ENCODE measurements around the gene TCF12.

The TCF12 gene

DNA sequence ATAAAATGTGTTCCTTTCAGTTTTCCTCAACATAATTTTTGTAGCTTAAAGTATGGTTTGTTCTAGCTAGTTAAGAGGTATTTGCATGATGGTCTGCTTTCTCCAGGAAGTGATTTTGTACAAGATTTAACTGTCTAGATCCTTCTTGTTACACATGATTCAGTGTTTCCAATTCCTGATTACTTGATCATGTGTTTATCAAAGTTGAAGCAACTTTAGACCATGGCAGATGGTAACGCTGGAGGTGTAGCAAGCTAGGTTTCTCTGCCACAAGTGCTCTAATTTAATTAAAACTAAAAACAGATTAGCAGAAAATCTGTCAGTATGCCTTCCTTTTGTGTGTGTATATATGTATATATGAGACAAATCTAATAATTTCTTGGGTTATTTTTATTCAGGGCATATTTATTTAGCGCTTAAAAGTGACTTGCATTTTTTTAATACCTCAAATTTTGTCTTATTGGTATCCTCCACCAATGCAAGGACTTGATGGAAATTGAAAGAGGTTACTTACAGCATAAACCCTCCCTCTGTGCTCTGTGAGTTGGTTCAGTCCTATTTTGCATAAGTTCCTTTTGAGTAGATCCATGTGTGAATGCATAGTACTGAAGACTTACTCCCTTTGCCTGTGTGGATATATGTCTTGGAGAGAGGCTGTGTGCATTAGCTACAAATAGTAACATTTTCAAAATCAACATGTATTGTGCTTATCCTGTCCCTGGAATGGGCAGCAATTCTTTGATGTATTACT lies 300.6 kb downstream of the TCF12 start:
- peak; percentile 42 for DNase-seq

DNA sequence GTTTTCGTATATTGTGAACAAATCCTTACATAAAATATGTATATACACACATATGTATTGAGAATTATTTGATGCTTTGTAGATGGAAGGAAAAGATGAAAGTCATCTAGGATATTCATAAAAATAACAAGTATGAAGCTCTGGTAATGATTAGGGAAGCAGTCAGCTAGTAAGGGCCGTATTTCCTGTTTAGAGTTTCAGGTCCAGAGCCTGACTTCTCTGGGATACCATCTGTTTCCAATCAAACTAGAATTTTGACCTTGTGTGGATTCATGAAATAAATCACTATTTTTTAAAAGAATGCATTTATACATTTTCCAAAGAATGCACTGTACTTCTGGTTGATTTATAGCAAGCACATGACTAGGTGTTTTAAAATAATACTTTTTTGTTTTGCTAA lies 301.8 kb downstream of the TCF12 start:
- DNase-seq = no peak

- no peak for DNase-seq
Observed at GRCh38 chr15:57221134-57221533, 302.7 kb downstream of the TCF12 start.

DNA sequence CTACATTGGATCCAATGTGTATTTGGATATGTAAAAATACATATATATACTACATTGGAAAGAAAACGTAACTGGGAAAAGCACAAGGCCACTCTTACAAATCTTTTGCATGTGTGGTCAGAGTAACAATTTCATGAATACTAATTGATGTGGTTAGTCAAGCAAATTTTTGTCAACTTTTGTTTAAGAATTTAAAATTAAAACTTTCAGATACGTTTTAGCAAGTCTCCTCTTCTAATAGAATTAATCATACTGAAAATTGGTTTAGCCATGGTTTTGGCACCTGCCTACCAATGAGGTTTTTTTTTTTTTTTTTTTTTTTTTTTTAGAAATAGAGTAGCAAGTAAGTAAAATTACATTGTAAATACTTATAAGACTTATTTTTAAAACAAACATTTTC lies 304.9 kb downstream of the TCF12 start:
- no peak for DNase-seq

- no peak for DNase-seq
Observed at GRCh38 chr15:57223887-57224286, 305.4 kb downstream of the TCF12 start.

- no peak for DNase-seq
Observed at GRCh38 chr15:57224664-57225063, 306.2 kb downstream of the TCF12 start.

- no peak for DNase-seq
Observed at GRCh38 chr15:57227166-57227565, 308.7 kb downstream of the TCF12 start.

GRCh38 chr15:57227899-57228298 lies 309.5 kb downstream of the TCF12 start:
- no peak for DNase-seq

- DNase-seq = no peak
Observed at GRCh38 chr15:57228395-57228794, 310.0 kb downstream of the TCF12 start.

DNA sequence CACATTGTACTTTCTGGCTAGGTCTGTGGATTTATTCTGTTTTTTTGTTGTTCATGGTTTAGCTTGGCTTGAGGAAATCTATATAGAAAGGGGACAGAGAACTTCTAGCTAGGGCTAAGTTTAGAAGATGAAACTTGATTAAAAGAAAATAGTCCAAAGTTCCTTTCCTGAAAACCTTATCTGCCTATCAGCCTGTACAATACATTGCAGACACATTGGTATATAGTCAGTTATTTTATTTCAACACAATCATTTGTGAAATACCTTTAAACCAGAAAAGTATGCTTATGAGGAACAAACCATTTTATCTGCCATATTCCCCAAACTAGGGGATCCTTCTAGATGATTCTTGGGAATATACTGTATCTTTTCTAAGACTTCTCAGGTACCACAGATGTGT lies 310.6 kb downstream of the TCF12 start:
- no peak for DNase-seq

GRCh38 chr15:57231559-57231958 lies 313.1 kb downstream of the TCF12 start:
- no peak for DNase-seq

GRCh38 chr15:57234156-57234555 lies 315.7 kb downstream of the TCF12 start:
- no peak for DNase-seq

- DNase-seq = no peak
Observed at GRCh38 chr15:57235186-57235585, 316.7 kb downstream of the TCF12 start.

DNA sequence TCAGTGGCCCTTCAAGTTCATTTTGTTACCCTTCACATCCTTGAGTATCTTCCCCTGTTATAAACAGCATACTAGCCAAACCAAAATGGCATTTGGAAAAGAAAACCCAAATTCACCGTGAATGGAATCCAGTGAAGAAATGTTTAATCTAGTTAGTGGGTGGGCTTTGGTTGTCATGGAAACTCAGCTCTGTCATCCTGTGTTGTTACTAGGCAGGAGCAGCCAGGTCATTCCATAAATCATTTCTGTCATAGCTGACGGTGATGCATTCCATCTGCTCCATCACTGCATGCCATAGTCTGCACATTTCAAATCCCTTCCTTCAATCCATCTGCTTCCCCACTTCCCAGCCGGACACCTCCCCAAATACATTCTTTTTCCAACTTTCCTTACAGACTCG lies 317.4 kb downstream of the TCF12 start:
- DNase-seq = peak; percentile 49

DNA sequence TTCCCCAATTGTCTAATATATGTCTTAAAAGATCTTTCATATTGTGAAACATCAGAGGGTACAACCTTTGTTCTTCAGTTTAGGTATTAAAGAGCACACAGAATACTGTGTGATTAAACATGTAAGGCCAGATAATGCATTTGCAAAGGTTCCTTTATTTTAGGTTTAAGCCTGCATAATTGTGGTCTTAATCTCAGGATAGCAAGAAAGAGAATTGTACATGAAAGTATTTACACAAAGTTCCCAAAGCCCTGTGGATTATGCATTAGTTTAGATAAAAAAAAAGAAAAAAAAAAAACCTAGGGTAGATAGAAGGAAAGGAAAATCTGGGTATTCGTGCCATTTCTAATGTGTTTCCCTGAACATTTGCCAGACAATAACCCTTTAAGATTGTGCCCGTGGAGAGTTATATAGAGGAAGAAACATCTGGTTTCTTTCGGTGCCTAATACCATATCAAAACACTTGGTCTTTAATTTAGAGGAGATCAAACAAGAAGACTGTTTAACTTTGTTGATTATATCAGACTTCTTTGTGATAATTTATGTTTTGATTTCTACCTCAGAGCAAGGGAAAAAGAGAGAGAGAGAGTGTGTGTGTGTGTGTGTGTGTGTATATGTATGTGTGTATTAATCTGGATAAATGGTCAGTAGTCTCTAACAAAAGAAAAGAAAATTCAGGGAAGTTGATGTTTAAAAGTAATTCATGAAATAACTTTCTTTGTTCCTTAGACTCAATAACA lies 318.3 kb downstream of the TCF12 start:
- no peak for DNase-seq

DNA sequence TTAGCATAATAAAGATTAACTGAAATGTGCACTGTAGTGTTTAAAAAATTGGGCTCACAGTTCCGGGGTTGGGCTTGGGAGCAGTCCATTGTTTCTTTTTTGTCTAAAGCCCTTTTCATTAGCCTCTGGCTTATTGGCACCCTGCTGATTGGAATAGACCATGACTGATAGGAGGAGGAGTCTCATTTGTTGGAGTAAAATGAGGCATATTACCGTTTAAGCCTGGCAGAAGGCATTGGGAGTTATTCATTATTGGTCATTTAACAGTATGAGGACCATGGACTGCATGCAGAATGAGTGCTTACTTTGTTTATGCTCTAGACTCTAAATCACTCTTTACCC lies 318.8 kb downstream of the TCF12 start:
- DNase-seq = no peak

GRCh38 chr15:57237676-57238075 lies 319.2 kb downstream of the TCF12 start:
- no peak for DNase-seq

- no peak for DNase-seq
Observed at GRCh38 chr15:57245130-57245529, 326.7 kb downstream of the TCF12 start.

GRCh38 chr15:57245714-57246113 lies 327.3 kb downstream of the TCF12 start:
- no peak for DNase-seq

- DNase-seq = no peak
Observed at GRCh38 chr15:57248074-57248473, 329.6 kb downstream of the TCF12 start.

DNA sequence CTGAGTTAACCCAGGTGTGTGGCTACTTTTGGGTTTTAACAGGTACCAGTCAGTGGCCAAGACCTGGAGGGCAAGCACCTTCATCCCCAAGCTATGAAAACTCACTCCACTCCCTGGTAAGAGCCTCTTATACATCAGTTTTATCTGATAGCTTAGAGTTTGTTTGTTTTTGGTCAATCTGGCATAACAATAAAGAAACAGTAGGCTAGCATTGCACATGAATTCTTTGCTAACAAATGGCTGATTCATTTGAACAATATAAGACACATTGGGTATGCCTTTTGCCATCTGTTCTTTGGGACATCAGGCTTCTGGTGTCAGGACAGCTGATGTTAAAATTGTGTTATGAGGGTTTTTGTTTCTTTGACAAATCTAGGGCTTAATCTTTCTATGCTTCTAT lies 332.9 kb downstream of the TCF12 start:
- DNase-seq = no peak

DNA sequence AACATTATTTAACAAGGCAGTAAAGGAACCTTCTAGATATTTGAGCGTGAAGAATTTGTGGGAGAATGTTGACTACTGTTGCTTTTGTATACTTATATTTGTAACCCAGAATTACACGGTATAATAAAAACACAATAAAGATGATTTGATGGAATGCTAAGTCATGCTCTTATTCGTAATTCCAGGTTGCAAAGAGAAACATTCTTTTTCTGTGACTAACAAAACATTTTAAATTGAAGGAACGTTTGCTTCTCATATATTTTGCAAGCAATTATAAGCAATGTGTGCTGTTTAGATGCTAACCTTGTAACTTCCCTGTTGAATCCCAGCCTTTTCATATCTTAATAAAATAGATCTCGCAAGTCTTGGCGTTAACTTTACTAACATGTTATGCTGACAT lies 333.5 kb downstream of the TCF12 start:
- no peak for DNase-seq

GRCh38 chr15:57253082-57253481 lies 334.6 kb downstream of the TCF12 start:
- DNase-seq = no peak

DNA sequence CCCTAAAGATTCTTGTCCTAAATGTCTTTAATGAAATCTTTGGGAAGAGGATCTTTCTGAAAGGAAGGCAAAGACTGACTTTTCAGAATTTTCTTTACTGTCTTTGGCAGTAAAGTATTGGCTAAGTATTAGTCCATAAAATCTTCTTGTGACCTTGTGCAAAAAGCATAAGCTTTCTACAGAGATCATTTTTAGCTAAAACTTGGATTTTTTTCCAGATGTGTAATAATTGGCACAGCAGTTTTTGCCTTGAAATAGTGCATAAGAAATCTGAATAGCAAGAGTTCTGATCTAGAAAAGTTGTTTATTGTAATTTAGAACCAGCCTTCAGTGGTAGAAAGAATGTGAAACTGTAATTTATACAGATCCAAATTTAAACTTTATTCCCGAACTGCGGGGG lies 335.1 kb downstream of the TCF12 start:
- no peak for DNase-seq

All from right kidney (tissue), 1 donor.